Adrenal gland (tissue), 5 donors: ENCODE measurements around the gene RHBDL1.

Experiments
- CTCF ChIP-seq, 6 experiments: fragments of 450-650 bp in 4 of 6; fragments of 200-600 bp in 2 of 6; sonication (generic) in 1 of 6; IDR thresholded peaks; 1 replicate in 5 of 6; 2 replicates in 1 of 6; pipeline versions ENCODE4 v1.5.1 to v1.8.0; 2016 to 2021; ENCODE audit warnings: antibody characterized with exemption in 6 of 6, mild to moderate bottlenecking in 2 of 6, moderate library complexity in 1 of 6
- POLR2A ChIP-seq, 2 donors: fragments of 450-650 bp; IDR thresholded peaks; one replicate each; pipeline ENCODE4 v1.6.1; 2017; ENCODE audit warnings: antibody characterized with exemption in 2 of 2, mild to moderate bottlenecking in 2 of 2, moderate library complexity in 1 of 2
- donor health status: DM: no; HTN: no; CAD: no.

- no peak for TF ChIP-seq CTCF (IDR thresholded peaks at IDR 0.05)
- TF ChIP-seq POLR2A (IDR thresholded peaks at IDR 0.05): no peak
Measured at GRCh38 chr16:716200-716568, 40.7 kb downstream of the RHBDL1 start.
